Stomach (tissue), 9 donors: ENCODE measurements around the gene ZNF175. TPM values are rescaled to one million over a fixed set of nuclear protein-coding genes. Genes with fewer than 3 reads are reported as not detected.

Source experiments
- DNase-seq, 2 donors: peaks; one replicate each; pipeline versions ENCODE4 v3.0.0 to v3.0.0-alpha.2; 2013 to 2019
- H3K27ac ChIP-seq, 5 donors: fragments of 200-600 bp in 4 of 5; sonication (generic) in 4 of 5; one replicate each; pipeline ENCODE4 v1.5.1; 2013 to 2019; ENCODE audit warnings: mild to moderate bottlenecking in 1 of 5, moderate library complexity in 1 of 5
- H3K27me3 ChIP-seq, 3 donors: fragments of 200-600 bp; sonication (generic); one replicate each; pipeline ENCODE4 v1.5.1; 2017 to 2019; ENCODE audit warnings: mixed run types in 1 of 3
- H3K36me3 ChIP-seq, 4 donors: fragments of 200-600 bp; sonication (generic); 1 replicate in 3 of 4; 2 replicates in 1 of 4; pipeline ENCODE4 v1.5.1; 2016 to 2019
- H3K4me1 ChIP-seq, 4 donors: fragments of 200-600 bp; sonication (generic); one replicate each; pipeline ENCODE4 v1.5.1; 2016 to 2019
- H3K4me3 ChIP-seq, 4 donors: fragments of 200-600 bp; sonication (generic) in 3 of 4; one replicate each; pipeline ENCODE4 v1.5.1; 2016 to 2019; ENCODE audit warnings: mild to moderate bottlenecking in 1 of 4
- H3K9me3 ChIP-seq, 4 donors: fragments of 200-600 bp; sonication (generic); one replicate each; pipeline ENCODE4 v1.5.1; 2016 to 2019
- CTCF ChIP-seq, 7 experiments: fragments of 450-650 bp in 4 of 7; fragments of 200-600 bp in 3 of 7; sonication (generic) in 3 of 7; IDR thresholded peaks; one replicate each; pipeline ENCODE4 v1.5.1; 2016 to 2019; ENCODE audit warnings: antibody characterized with exemption in 7 of 7, control low read depth in 2 of 7, mild to moderate bottlenecking in 1 of 7
- EP300 ChIP-seq: sonication (generic); formaldehyde crosslinking; IDR thresholded peaks from one replicate; pipeline ENCODE4 v1.6.1; 2017; ENCODE audit warnings: antibody characterized with exemption
- POLR2A ChIP-seq, 4 donors: fragments of 450-650 bp; IDR thresholded peaks; one replicate each; pipeline ENCODE4 v1.6.1; 2016; ENCODE audit warnings: antibody characterized with exemption in 4 of 4, control low read depth in 2 of 4, mild to moderate bottlenecking in 1 of 4, moderate library complexity in 1 of 4
- POLR2AphosphoS5 ChIP-seq, 3 donors: sonication (generic); formaldehyde crosslinking; IDR thresholded peaks; one replicate each; pipeline ENCODE4 v1.6.1; 2016; ENCODE audit warnings: antibody characterized with exemption in 3 of 3
- WGBS, 5 donors: extraction: QIAGEN DNeasy Blood & Tissue Kit in 3 of 5; methylation state at CpG; one replicate each; pipeline versions ENCODE4 v1.1.5 to v1.1.7; 2013 to 2018; 5-methylcytosine and 5-hydroxymethylcytosine counted together
- intact Hi-C: fragments of 100-400 bp; cut with DNase I; formaldehyde crosslinking; loops from one replicate; pipeline ENCODE4 v1.15.1; 2023; ENCODE audit warnings: low total_unique reads
- polyA plus RNA-seq, 3 donors: library from polyadenylated mRNA; stranded (reverse); fragments of 200-250 nt; gene quantifications; one replicate each; pipeline ENCODE4 v1.2.3, GENCODE V29; 2013
- total RNA-seq, 5 donors: library from RNA; depleted of rRNA; stranded (reverse); fragments of >200 nt; gene quantifications; one replicate each; pipeline versions ENCODE4 v1.1.0 to v1.2.3, GENCODE V29; 2014 to 2016
- donor health status: healthy with polysubstance abuse.
- donor health status: Bipolar disorder and iron deficiency.
- donor health status: healthy.

The ZNF175 gene
- total and polyA plus RNA-seq, 8 donors, result 1.2 to 12.9 (median 3.9) TPM

- no peak overlapping the region for H3K4me3 ChIP-seq
- no peaks in the 10 kb centered on the region for H3K36me3 ChIP-seq
- no peak for TF ChIP-seq POLR2AphosphoS5 (IDR thresholded peaks at IDR 0.05)
- TF ChIP-seq EP300, result no peak
- no peak for TF ChIP-seq POLR2A (IDR thresholded peaks at IDR 0.05)
- no peak for TF ChIP-seq CTCF (IDR thresholded peaks at IDR 0.05)
- no peaks in the 10 kb centered on the region for H3K4me1 ChIP-seq
- WGBS, 5 donors, result 66 to 76% (median 73%) methylated on average over 10 to 20 of the region's 20 CpGs
- H3K27me3 ChIP-seq, result peaks cover 0 to 80% (median 9%) of the 10 kb centered on the region in 3 donors
- intact Hi-C loops, result no loop called here
- peaks cover 0 to 11% (median 0%) of the 10 kb centered on the region in 4 donors for H3K9me3 ChIP-seq
- no peak for DNase-seq
- H3K27ac ChIP-seq, result no peak overlapping the region
These were observed 20.0 kb upstream of the ZNF175 start for GRCh38 chr19:51550848-51551672.

DNA sequence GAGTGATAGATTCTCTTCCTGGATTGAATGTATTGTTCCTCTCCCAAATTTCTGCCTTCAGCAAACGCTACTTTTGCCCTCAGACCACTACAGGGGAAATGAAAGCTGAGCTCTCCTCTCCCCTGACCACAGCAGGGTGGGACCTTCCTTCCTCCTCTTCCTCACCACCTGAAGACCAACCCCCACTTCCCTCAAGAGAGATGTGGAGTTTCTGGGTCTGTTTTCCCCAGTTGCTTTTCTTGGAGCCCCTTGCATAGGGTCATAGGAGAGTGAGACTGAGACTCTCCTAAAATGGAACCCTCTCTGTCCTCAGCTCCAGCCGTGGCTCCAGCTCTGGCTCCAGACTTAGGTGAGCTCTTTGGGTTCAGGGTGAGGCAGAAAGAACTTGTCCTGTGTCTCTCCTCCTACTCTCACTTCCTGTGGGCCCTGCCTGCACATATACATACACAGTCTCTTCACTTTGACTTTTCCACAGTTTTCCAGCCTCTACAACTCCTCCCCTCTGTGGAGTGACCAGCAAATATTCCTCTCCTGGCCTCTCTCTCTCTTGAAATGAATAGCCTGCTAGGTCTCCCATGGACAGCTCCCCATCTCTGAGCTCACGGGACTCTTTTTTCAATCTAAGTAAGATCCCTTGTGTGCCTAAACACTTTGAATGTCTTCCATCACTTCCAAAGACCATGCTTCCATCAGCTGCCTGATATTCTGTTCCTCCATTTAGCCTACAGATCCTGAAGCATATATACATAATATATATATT, 19.2 kb upstream of the ZNF175 start:
- Histone ChIP-seq H3K9me3 (peaks cover 0 to 11% (median 0%) of the 10 kb centered on the region in 4 donors), H3K36me3 (no peaks in the 10 kb centered on the region), H3K4me1 (no peaks in the 10 kb centered on the region), H3K27me3 (peaks cover 0 to 80% (median 9%) of the 10 kb centered on the region in 3 donors), H3K4me3 (no peak overlapping the region), H3K27ac (no peak overlapping the region)
- DNase-seq, result no peak
- intact Hi-C loops, result no loop called here
- TF ChIP-seq CTCF (IDR thresholded peaks at IDR 0.05) (no peak), POLR2AphosphoS5 (IDR thresholded peaks at IDR 0.05) (no peak), EP300 (no peak), POLR2A (IDR thresholded peaks at IDR 0.05) (no peak)
- 42 to 55% (median 52%) methylated on average over 3 of the region's 3 CpGs for WGBS, 5 donors

- no peaks in the 10 kb centered on the region for H3K36me3 ChIP-seq
- peaks cover 0 to 11% (median 0%) of the 10 kb centered on the region in 4 donors for H3K9me3 ChIP-seq
- DNase-seq, result no peak
- H3K4me3 ChIP-seq, result no peak overlapping the region
- H3K27ac ChIP-seq, result no peak overlapping the region
- H3K27me3 ChIP-seq, result peaks cover 0 to 78% (median 6%) of the 10 kb centered on the region in 3 donors
- 4 to 42% (median 17%) methylated on average over 1 of the region's 1 CpG; no CpG with 5 or more reads in 1 of the 5 donors for WGBS, 5 donors
- TF ChIP-seq CTCF (IDR thresholded peaks at IDR 0.05) (no peak), EP300 (no peak), POLR2A (IDR thresholded peaks at IDR 0.05) (no peak), POLR2AphosphoS5 (IDR thresholded peaks at IDR 0.05) (no peak)
- H3K4me1 ChIP-seq, result no peaks in the 10 kb centered on the region
- intact Hi-C loops, result no loop called here
These were observed 18.5 kb upstream of the ZNF175 start for GRCh38 chr19:51552608-51552995.

DNA sequence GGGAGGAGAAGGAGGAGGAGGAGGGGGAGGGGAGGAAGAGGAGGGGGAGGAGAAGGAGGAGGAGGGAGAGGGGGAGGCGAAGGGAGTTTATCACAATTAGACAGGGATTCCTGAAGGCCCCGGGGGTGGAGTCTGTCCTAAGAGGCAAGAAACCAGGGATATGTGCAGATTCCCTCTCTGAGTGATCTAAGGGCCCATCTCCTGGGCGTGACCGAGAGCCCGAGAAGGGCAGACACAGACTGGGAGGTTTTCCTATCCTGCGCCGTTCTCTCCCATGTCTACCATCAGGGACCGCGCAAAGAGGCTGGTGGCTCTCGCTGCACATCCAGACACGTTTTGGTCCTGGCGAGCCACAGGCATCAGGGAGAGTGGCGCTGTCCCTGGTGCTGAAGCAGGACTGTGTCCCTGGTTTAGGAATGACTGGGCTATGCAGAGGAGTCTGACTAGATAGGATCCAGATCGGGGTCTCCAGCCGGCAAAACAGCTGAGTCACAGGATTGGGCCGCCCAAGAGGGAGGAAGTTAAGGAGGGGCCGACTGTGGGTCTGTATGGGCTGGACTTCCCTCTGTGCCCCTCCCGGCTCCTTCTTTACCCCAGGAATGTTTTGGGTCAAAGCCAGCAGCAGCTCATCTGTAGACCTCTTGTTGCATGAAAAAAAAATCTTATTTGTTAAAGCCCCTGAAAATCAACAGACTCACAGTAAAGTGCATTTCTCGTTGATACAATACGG, 17.9 kb upstream of the ZNF175 start:
- no peak for TF ChIP-seq EP300
- no peak for TF ChIP-seq CTCF (IDR thresholded peaks at IDR 0.05)
- TF ChIP-seq POLR2AphosphoS5 (IDR thresholded peaks at IDR 0.05), result no peak
- TF ChIP-seq POLR2A (IDR thresholded peaks at IDR 0.05), result no peak
- WGBS, 5 donors, result 7 to 12% (median 10%) methylated on average over 20 of the region's 20 CpGs
- H3K27me3 ChIP-seq, result peaks cover 0 to 78% (median 6%) of the 10 kb centered on the region in 3 donors
- H3K36me3 ChIP-seq, result no peaks in the 10 kb centered on the region
- peak; percentile 45 to 90 for DNase-seq
- peaks cover 0 to 11% (median 0%) of the 10 kb centered on the region in 4 donors for H3K9me3 ChIP-seq
- intact Hi-C loops, result no loop called here
- no peak overlapping the region for H3K27ac ChIP-seq
- H3K4me3 ChIP-seq, result no peak overlapping the region
- H3K4me1 ChIP-seq, result no peaks in the 10 kb centered on the region
